Mesenteric fat pad (tissue), 1 donor: ENCODE results near the gene ENOX1. TPM values are rescaled to one million over a fixed set of nuclear protein-coding genes. Genes with fewer than 3 reads are reported as not detected.
"Not testable (repeated sequence)": the region's sequence is repeated elsewhere in the genome, so short reads cannot be mapped to it uniquely, and the experiment has no call there.

ENCODE experiments used
- DNase-seq: peaks from one replicate; pipeline ENCODE4 v3.0.0-alpha.2; 2020; ENCODE audit warnings: low spot score
- total RNA-seq: library from RNA; stranded (reverse); fragmentation: NEBNext Ultra II Directional; extraction: Animal tissue kit (Norgen Biotek cat#: 25700); gene quantifications from one replicate; pipeline ENCODE4 v1.2.1, GENCODE V29; 2021
- donor health status: DM: yes; HTN: yes; CAD: no.

The ENOX1 gene
- total RNA-seq, 1 donor from 2014 or later, result 8.2 TPM

GRCh38 chr13:43441464-43441863 lies 345.3 kb downstream of the ENOX1 start:
- no peak for DNase-seq

- DNase-seq, result no peak
Observed at GRCh38 chr13:43434191-43434590, 352.6 kb downstream of the ENOX1 start.

GRCh38 chr13:43433691-43434141 lies 353.1 kb downstream of the ENOX1 start:
- DNase-seq, result no peak

GRCh38 chr13:43432958-43433357 lies 353.8 kb downstream of the ENOX1 start:
- no peak for DNase-seq

- no peak for DNase-seq
Observed at GRCh38 chr13:43431841-43432240, 354.9 kb downstream of the ENOX1 start.

- DNase-seq, result no peak
Observed at GRCh38 chr13:43431290-43431716, 355.5 kb downstream of the ENOX1 start.

DNA sequence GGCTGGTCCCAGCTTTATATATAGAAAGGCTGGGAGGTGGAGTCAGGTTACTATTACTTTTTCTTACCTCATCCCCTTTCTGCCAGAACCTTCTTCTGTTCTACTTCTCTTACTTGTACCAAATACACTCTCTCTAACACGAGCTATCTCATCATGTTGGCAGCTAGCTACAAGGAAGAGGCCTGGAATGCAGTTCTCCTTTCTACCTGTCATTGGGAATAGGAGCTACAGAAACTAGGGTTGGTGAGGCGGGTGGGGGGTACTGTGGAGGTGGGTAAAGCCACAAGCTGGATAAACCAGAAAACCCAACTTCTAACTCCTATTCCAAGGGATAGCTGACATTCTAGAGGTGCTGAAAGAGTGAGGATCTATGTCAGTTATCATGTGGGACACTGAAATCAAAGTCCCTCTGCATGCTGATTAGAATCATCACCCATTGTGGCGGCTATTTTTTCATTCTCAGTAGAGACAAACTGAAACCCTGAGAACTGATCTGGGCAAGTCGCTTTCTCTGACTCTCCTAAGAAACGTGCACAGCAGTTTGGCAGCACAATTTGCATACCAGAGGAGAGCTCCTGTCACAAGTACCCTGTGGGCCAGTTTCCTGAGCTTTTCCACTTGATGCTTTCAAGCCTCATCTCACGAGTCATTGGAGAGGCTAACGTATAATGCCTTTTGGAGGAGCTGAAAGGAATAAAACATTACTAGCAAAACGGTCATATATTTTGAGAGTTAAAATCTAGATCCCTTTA lies 358.1 kb downstream of the ENOX1 start:
- no peak for DNase-seq

- no peak for DNase-seq
Observed at GRCh38 chr13:43426355-43426754, 360.4 kb downstream of the ENOX1 start.

GRCh38 chr13:43425234-43425633 lies 361.5 kb downstream of the ENOX1 start:
- no peak for DNase-seq

GRCh38 chr13:43424412-43424811 lies 362.4 kb downstream of the ENOX1 start:
- no peak for DNase-seq

- no peak for DNase-seq
Observed at GRCh38 chr13:43422116-43422515, 364.7 kb downstream of the ENOX1 start.

DNA sequence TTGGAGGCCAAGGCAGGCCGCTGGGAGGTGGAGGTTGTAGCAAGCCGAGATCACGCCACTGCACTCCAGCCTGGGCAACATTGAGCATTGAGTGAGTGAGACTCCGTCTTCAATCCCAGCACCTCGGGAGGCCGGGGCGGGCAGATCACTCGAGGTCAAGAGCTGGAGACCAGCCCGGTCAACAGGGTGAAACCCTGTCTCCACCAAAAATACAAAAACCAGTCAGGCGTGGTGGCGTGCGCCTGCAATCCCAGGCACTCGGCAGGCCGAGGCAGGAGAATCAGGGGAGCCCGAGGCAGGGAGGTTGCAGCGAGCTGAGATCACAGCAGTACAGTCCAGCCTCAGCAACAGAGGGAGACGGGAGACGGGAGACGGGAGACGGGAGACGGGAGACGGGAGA lies 369.9 kb downstream of the ENOX1 start:
- DNase-seq, result not testable (repeated sequence)

DNA sequence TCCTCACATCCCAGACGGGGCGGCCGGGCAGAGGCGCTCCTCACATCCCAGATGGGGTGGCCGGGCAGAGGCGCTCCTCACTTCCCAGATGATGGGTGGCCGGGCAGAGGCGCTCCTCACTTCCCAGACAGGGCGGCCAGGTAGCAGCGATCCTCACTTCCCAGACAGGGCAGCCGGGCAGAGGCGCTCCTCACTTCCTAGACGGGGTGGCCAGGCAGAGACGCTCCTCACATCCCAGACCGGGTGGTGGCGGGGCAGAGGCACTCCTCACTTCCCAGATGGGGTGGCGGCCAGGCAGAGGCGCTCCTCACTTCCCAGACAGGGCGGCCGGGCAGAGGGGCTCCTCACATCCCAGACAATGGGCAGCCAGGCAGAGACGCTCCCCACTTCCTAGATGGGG lies 370.4 kb downstream of the ENOX1 start:
- DNase-seq, result not testable (repeated sequence)

DNA sequence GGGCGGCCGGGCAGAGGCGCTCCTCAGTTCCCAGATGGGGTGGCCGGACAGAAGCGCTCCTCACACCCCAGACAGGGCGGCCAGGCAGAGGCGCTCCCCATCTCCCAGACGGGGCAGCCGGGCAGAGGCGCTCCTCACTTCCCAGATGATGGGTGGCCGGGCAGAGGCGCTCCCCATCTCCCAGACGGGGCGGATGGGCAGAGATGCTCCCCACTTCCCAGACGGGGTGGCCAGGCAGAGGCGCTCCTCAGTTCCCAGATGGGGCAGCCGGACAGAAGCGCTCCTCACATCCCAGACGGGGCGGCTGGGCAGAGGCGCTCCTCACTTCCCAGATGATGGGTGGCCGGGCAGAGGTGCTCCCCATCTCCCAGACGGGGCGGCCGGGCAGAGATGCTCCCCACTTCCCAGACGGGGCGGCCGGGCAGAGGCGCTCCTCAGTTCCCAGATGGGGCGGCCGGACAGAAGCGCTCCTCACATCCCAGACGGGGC lies 370.8 kb downstream of the ENOX1 start:
- not testable (repeated sequence) for DNase-seq

GRCh38 chr13:43414111-43414510 lies 372.7 kb downstream of the ENOX1 start:
- no peak for DNase-seq

- no peak for DNase-seq
Observed at GRCh38 chr13:43411741-43412140, 375.0 kb downstream of the ENOX1 start.

DNA sequence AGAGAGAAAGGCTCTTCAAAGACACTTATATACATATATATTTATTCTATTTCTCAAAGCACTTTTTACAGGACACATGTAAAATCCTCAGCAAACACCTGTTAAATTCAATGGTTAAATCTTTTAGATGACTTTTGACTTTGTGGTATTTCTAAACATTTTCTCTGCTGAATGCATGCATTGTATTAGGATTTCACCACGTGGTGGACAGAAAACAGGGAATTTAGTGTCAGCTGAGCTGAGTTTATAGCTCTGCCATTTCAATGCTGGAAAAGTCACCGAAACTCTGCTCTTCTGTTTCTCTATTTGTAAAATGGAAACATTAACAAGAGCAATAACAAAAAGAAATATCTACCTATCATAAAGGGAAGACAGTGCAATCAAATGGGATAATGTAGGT lies 375.6 kb downstream of the ENOX1 start:
- no peak for DNase-seq

- no peak for DNase-seq
Observed at GRCh38 chr13:43408274-43408673, 378.5 kb downstream of the ENOX1 start.

GRCh38 chr13:43407023-43407581 lies 379.7 kb downstream of the ENOX1 start:
- DNase-seq, result no peak

DNA sequence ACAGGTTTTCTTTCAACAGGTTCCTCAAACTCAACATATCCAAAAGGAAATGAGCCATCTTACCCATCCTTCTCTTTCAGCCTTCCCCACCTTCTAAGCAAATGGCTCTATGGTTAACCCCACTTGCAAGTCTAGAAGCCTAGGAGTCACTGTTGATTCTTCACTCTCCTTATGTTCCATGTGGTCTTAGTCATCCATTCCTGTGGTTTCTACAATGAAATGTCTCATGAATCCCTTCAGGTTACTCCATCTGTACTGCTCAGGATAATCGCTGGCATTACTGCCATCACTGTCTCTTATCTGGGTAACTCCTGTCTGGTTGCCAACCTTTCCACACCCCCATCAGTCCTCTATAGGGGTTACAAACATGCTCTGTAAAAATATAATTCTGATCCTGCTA lies 381.3 kb downstream of the ENOX1 start:
- DNase-seq, result no peak

- no peak for DNase-seq
Observed at GRCh38 chr13:43402380-43402779, 384.4 kb downstream of the ENOX1 start.

DNA sequence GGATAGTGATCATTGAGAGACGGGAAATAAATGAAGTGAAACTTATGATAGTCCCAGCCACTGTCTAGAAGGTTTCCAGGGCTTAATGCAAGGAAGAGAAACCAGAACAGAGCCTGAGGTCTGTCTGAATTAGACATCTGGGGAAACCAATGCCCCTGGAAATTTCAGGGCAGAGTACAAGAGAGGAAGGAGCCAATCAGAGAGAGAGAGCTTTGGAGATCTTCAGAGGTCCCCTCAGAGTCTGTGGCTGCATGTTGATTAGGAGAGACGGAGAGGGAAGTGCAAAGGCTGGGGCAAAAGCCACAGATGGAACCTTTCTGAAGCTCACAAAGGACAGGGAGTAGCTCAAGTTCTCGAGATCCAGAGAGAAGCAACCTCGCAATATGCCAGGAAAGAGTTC lies 385.4 kb downstream of the ENOX1 start:
- no peak for DNase-seq

- DNase-seq, result no peak
Observed at GRCh38 chr13:43397111-43397510, 389.7 kb downstream of the ENOX1 start.
